SK-N-SH treated with all-trans-retinoic acid at 6 μM for 48 hours (cell line): ENCODE measurements around the gene C2CD4D.
"Not testable (repeated sequence)": the region's sequence is repeated elsewhere in the genome, so short reads cannot be mapped to it uniquely, and the experiment has no call there.

Experiments
- ATAC-seq: fragments of 200-7000 bp; cut with Tn5 transposase; 3 replicates; pipeline ENCODE4 v1.9.1; 2020; ENCODE audit warnings: mild to moderate bottlenecking, moderate library complexity
- ARNTL ChIP-seq: fragments of 450-650 bp; formaldehyde crosslinking; IDR thresholded peaks from 2 replicates; pipeline ENCODE4 v1.5.0; 2020; ENCODE audit warnings: low read depth, mild to moderate bottlenecking, moderate library complexity, borderline replicate concordance
- BACH2 ChIP-seq: fragments of 250-450 bp; sonication (Bioruptor Pico); IDR thresholded peaks from 2 replicates; pipeline ENCODE4 v1.9.0; 2021; ENCODE audit warnings: mild to moderate bottlenecking, borderline replicate concordance
- CSDC2 ChIP-seq: fragments of 250-450 bp; sonication (Bioruptor Pico); IDR thresholded peaks from 2 replicates; pipeline ENCODE4 v1.5.0; 2020; ENCODE audit warnings: mild to moderate bottlenecking, moderate library complexity
- ESRRG ChIP-seq: fragments of 250-450 bp; sonication (Bioruptor Pico); IDR thresholded peaks from 2 replicates; pipeline ENCODE4 v1.6.1; 2021; ENCODE audit warnings: mild to moderate bottlenecking
- GLIS3 ChIP-seq: fragments of 250-450 bp; sonication (Bioruptor Pico); IDR thresholded peaks from 2 replicates; pipeline ENCODE4 v1.5.0; 2020; ENCODE audit warnings: mild to moderate bottlenecking, moderate library complexity
- ISL1 ChIP-seq: fragments of 250-450 bp; sonication (Bioruptor Pico); IDR thresholded peaks from 2 replicates; pipeline ENCODE4 v2.1.2; 2022; ENCODE audit warnings: mild to moderate bottlenecking, moderate library complexity
- OSR1 ChIP-seq: fragments of 250-450 bp; sonication (Bioruptor Pico); IDR thresholded peaks from 2 replicates; pipeline ENCODE4 v1.8.0; 2022; ENCODE audit warnings: moderate library complexity, mild to moderate bottlenecking, inconsistent platforms
- PPARA ChIP-seq: fragments of 250-450 bp; sonication (Bioruptor Pico); IDR thresholded peaks from 2 replicates; pipeline ENCODE4 v1.5.0; 2020; ENCODE audit warnings: mild to moderate bottlenecking, borderline replicate concordance
- RARB ChIP-seq: fragments of 250-450 bp; sonication (Bioruptor Pico); IDR thresholded peaks from 2 replicates; pipeline ENCODE4 v1.8.0; 2021; ENCODE audit warnings: mild to moderate bottlenecking, moderate library complexity
- TCF4 ChIP-seq: fragments of 250-450 bp; sonication (Bioruptor Pico); IDR thresholded peaks from 2 replicates; pipeline ENCODE4 v1.8.0; 2021; ENCODE audit warnings: mild to moderate bottlenecking, moderate library complexity, borderline replicate concordance
- TOX ChIP-seq: fragments of 250-450 bp; sonication (Bioruptor Pico); IDR thresholded peaks from 2 replicates; pipeline ENCODE4 v1.8.0; 2021; ENCODE audit warnings: mild to moderate bottlenecking, moderate library complexity, borderline replicate concordance
- ZC3H10 ChIP-seq: fragments of 250-450 bp; sonication (Bioruptor Pico); IDR thresholded peaks from 2 replicates; pipeline ENCODE4 v1.5.1; 2021; ENCODE audit warnings: mild to moderate bottlenecking, moderate library complexity
- ZFP3 ChIP-seq: fragments of 250-450 bp; sonication (Bioruptor Pico); IDR thresholded peaks from 2 replicates; pipeline ENCODE4 v1.5.0; 2020; ENCODE audit warnings: mild to moderate bottlenecking, moderate library complexity
- ZFP30 ChIP-seq: fragments of 450-650 bp; formaldehyde crosslinking; IDR thresholded peaks from 2 replicates; pipeline ENCODE4 v1.5.0; 2022; ENCODE audit warnings: mild to moderate bottlenecking, moderate library complexity
- ZNF565 ChIP-seq: fragments of 450-650 bp; formaldehyde crosslinking; conservative IDR thresholded peaks from 2 replicates; pipeline ENCODE4 v1.5.0; 2020; ENCODE audit warnings: low read depth, mild to moderate bottlenecking, moderate library complexity
- ZNF70 ChIP-seq: fragments of 450-650 bp; formaldehyde crosslinking; IDR thresholded peaks from 2 replicates; pipeline ENCODE4 v1.5.0; 2020; ENCODE audit warnings: mild to moderate bottlenecking, moderate library complexity
- TF ChIP-seq, protein P1 (sequence below): fragments of 250-450 bp; sonication (Bioruptor Pico); IDR thresholded peaks from 2 replicates; pipeline ENCODE4 v1.5.1; 2020; ENCODE audit warnings: low read depth, mild to moderate bottlenecking, moderate library complexity
- TF ChIP-seq, protein P2 (sequence below): fragments of 250-450 bp; sonication (Bioruptor Pico); IDR thresholded peaks from 2 replicates; pipeline ENCODE4 v1.8.0; 2020; ENCODE audit warnings: mild to moderate bottlenecking, moderate library complexity, borderline replicate concordance
- TF ChIP-seq, protein P3 (sequence below): fragments of 250-450 bp; sonication (Bioruptor Pico); IDR thresholded peaks from 2 replicates; pipeline ENCODE4 v1.8.0; 2021; ENCODE audit warnings: low read depth, mild to moderate bottlenecking, moderate library complexity, borderline replicate concordance
- TF ChIP-seq, protein P4 (sequence below): fragments of 250-450 bp; sonication (Bioruptor Pico); IDR thresholded peaks from 2 replicates; pipeline ENCODE4 v1.5.0; 2020; ENCODE audit warnings: mild to moderate bottlenecking, moderate library complexity
- TF ChIP-seq, protein P5 (sequence below): fragments of 250-450 bp; sonication (Bioruptor Pico); IDR thresholded peaks from 2 replicates; pipeline ENCODE4 v1.5.1; 2021; ENCODE audit warnings: mild to moderate bottlenecking, moderate library complexity

The C2CD4D gene

DNA sequence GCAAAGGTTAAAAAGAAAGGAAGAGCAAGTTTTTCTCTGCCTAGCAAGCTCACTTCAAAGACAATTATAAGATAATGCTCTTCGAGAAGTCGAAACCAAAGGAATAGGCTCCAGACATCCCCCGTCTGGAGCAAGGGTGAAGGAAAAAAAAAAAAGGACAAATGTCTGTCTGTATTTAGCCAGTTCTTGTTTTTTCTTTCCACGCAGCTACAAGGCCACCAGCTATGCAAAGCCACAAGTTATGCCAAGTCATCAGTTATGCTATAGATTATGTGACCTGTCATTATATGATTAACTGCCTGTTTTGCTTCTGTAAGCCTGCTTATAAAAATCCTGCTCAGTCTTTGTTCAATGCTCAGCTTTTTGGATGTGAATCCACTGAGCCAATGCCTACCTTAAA is 16.3 kb upstream of the C2CD4D start:
- ATAC-seq, result no peak
- TF ChIP-seq ARNTL (CRISPR knock-in tag) (no peak), CSDC2 (CRISPR knock-in tag) (no peak), ISL1 (CRISPR knock-in tag) (no peak), TCF4 (CRISPR knock-in tag) (no peak), ZNF565 (CRISPR knock-in tag) (no peak), ESRRG (CRISPR knock-in tag) (no peak), PPARA (CRISPR knock-in tag) (no peak), GLIS3 (CRISPR knock-in tag) (no peak), ZC3H10 (CRISPR knock-in tag) (no peak), ZFP30 (no peak)
- TF ChIP-seq, protein P1, sequence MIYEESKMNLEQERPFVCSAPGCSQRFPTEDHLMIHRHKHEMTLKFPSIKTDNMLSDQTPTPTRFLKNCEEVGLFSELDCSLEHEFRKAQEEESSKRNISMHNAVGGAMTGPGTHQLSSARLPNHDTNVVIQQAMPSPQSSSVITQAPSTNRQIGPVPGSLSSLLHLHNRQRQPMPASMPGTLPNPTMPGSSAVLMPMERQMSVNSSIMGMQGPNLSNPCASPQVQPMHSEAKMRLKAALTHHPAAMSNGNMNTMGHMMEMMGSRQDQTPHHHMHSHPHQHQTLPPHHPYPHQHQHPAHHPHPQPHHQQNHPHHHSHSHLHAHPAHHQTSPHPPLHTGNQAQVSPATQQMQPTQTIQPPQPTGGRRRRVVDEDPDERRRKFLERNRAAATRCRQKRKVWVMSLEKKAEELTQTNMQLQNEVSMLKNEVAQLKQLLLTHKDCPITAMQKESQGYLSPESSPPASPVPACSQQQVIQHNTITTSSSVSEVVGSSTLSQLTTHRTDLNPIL, result no peak
- TF ChIP-seq, protein P2, sequence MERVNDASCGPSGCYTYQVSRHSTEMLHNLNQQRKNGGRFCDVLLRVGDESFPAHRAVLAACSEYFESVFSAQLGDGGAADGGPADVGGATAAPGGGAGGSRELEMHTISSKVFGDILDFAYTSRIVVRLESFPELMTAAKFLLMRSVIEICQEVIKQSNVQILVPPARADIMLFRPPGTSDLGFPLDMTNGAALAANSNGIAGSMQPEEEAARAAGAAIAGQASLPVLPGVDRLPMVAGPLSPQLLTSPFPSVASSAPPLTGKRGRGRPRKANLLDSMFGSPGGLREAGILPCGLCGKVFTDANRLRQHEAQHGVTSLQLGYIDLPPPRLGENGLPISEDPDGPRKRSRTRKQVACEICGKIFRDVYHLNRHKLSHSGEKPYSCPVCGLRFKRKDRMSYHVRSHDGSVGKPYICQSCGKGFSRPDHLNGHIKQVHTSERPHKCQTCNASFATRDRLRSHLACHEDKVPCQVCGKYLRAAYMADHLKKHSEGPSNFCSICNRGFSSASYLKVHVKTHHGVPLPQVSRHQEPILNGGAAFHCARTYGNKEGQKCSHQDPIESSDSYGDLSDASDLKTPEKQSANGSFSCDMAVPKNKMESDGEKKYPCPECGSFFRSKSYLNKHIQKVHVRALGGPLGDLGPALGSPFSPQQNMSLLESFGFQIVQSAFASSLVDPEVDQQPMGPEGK (CRISPR knock-in tag), result no peak
- TF ChIP-seq, protein P3, sequence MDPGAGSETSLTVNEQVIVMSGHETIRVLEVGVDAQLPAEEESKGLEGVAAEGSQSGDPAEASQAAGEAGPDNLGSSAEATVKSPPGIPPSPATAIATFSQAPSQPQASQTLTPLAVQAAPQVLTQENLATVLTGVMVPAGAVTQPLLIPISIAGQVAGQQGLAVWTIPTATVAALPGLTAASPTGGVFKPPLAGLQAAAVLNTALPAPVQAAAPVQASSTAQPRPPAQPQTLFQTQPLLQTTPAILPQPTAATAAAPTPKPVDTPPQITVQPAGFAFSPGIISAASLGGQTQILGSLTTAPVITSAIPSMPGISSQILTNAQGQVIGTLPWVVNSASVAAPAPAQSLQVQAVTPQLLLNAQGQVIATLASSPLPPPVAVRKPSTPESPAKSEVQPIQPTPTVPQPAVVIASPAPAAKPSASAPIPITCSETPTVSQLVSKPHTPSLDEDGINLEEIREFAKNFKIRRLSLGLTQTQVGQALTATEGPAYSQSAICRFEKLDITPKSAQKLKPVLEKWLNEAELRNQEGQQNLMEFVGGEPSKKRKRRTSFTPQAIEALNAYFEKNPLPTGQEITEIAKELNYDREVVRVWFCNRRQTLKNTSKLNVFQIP (CRISPR knock-in tag), result no peak

DNA sequence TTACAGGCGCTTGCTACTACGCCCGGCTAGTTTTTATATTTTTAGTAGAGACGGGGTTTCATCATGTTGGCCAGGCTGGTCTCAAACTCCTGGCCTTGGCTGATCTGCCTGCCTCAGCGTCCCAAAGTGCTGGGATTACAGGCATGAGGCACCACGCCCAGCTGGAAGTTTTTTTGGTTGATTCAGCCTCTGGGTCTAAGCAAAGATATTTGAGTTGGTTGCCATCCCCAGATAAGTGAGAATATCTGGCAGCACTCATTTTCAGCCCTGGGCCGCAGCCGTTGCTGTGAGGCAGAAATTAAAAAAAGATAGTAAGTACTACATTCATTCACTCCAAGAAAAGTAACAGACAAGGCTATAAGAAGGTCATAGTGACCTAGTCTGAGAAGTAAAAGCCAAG is 15.9 kb upstream of the C2CD4D start:
- ATAC-seq, result not testable (repeated sequence)

DNA sequence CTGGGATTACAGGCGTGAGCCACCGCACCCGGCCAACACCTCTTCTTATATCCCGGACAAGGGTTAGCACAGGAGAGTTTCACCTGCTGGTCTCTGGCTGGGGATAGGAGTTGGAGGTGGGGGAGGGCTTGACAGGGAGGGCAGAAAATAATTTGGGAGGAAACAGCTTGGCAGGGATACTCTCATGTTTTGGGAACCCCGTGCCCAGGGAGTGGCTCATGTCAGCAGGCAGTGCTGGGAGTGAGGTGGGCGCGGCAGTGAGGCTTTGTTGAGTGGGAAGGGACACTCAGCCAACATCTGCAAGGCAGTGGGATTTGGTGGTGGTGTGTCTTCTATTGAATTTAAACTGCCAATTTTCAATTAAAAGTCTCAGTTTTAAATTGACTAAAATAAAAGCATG is 15.0 kb upstream of the C2CD4D start:
- TF ChIP-seq GLIS3 (CRISPR knock-in tag), result no peak
- TF ChIP-seq BACH2 (CRISPR knock-in tag), result no peak
- TF ChIP-seq ZNF70, result no peak
- no peak for TF ChIP-seq ZFP3 (CRISPR knock-in tag)
- TF ChIP-seq, protein P1, result no peak
- TF ChIP-seq RARB (CRISPR knock-in tag), result no peak
- no peak for TF ChIP-seq OSR1 (CRISPR knock-in tag)
- no peak for TF ChIP-seq PPARA (CRISPR knock-in tag)
- TF ChIP-seq, protein P4, sequence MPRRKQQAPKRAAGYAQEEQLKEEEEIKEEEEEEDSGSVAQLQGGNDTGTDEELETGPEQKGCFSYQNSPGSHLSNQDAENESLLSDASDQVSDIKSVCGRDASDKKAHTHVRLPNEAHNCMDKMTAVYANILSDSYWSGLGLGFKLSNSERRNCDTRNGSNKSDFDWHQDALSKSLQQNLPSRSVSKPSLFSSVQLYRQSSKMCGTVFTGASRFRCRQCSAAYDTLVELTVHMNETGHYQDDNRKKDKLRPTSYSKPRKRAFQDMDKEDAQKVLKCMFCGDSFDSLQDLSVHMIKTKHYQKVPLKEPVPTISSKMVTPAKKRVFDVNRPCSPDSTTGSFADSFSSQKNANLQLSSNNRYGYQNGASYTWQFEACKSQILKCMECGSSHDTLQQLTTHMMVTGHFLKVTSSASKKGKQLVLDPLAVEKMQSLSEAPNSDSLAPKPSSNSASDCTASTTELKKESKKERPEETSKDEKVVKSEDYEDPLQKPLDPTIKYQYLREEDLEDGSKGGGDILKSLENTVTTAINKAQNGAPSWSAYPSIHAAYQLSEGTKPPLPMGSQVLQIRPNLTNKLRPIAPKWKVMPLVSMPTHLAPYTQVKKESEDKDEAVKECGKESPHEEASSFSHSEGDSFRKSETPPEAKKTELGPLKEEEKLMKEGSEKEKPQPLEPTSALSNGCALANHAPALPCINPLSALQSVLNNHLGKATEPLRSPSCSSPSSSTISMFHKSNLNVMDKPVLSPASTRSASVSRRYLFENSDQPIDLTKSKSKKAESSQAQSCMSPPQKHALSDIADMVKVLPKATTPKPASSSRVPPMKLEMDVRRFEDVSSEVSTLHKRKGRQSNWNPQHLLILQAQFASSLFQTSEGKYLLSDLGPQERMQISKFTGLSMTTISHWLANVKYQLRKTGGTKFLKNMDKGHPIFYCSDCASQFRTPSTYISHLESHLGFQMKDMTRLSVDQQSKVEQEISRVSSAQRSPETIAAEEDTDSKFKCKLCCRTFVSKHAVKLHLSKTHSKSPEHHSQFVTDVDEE (CRISPR knock-in tag), result no peak
- TF ChIP-seq ZFP30, result no peak
- no peak for TF ChIP-seq TOX (CRISPR knock-in tag)
- no peak for TF ChIP-seq ESRRG (CRISPR knock-in tag)
- TF ChIP-seq ZNF565 (CRISPR knock-in tag), result no peak
- TF ChIP-seq, protein P5, sequence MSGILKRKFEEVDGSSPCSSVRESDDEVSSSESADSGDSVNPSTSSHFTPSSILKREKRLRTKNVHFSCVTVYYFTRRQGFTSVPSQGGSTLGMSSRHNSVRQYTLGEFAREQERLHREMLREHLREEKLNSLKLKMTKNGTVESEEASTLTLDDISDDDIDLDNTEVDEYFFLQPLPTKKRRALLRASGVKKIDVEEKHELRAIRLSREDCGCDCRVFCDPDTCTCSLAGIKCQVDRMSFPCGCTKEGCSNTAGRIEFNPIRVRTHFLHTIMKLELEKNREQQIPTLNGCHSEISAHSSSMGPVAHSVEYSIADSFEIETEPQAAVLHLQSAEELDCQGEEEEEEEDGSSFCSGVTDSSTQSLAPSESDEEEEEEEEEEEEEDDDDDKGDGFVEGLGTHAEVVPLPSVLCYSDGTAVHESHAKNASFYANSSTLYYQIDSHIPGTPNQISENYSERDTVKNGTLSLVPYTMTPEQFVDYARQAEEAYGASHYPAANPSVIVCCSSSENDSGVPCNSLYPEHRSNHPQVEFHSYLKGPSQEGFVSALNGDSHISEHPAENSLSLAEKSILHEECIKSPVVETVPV, result no peak
- no peak for TF ChIP-seq CSDC2 (CRISPR knock-in tag)
- no peak for ATAC-seq
